Mucosa of rectum (tissue), 2 donors: ENCODE data around the gene EZR.

Experiments
- H3K27ac ChIP-seq, 2 donors: one replicate each; pipeline ENCODE4 v1.7.0; 2013; ENCODE audit warnings: inconsistent platforms in 2 of 2, low read depth in 2 of 2, low read length in 2 of 2
- H3K27me3 ChIP-seq, 2 donors: one replicate each; pipeline ENCODE4 v1.7.0; 2013; ENCODE audit warnings: low read length in 2 of 2; ENCODE audit not compliant: control insufficient read depth in 2 of 2, insufficient read depth in 2 of 2
- H3K36me3 ChIP-seq, 2 donors: one replicate each; pipeline ENCODE4 v1.7.0; 2013; ENCODE audit warnings: low read length in 2 of 2; ENCODE audit not compliant: control insufficient read depth in 2 of 2, insufficient read depth in 2 of 2
- H3K4me1 ChIP-seq, 2 donors: one replicate each; pipeline ENCODE4 v1.7.0; 2013; ENCODE audit warnings: low read length in 2 of 2, mild to moderate bottlenecking in 1 of 2; ENCODE audit not compliant: control insufficient read depth in 2 of 2, insufficient read depth in 2 of 2
- H3K4me3 ChIP-seq, 2 donors: one replicate each; pipeline ENCODE4 v1.7.0; 2013; ENCODE audit warnings: low read length in 2 of 2
- H3K9ac ChIP-seq, 2 donors: one replicate each; pipeline ENCODE4 v1.7.0; 2013; ENCODE audit warnings: low read length in 2 of 2, low read depth in 1 of 2, mild to moderate bottlenecking in 1 of 2
- H3K9me3 ChIP-seq, 2 donors: one replicate each; pipeline ENCODE4 v1.7.0; 2013; ENCODE audit warnings: low read length in 2 of 2; ENCODE audit not compliant: control insufficient read depth in 2 of 2
- donor health status: healthy.
- donor health status: Normal muscosa, but diverticular disease.

Gene EZR

GRCh38 chr6:158762787-158763433 is 56.3 kb downstream of the EZR start:
- Histone ChIP-seq H3K9ac (no peak overlapping the region), H3K27me3 (no peaks in the 10 kb centered on the region), H3K4me1 (peaks cover 0 to 2% of the 10 kb centered on the region in 2 donors), H3K9me3 (no peaks in the 10 kb centered on the region), H3K4me3 (no peak overlapping the region), H3K36me3 (peaks cover 32 to 37% of the 10 kb centered on the region in 2 donors), H3K27ac (no peak overlapping the region)

- Histone ChIP-seq H3K9me3 (no peaks in the 10 kb centered on the region), H3K27ac (no peak overlapping the region), H3K27me3 (no peaks in the 10 kb centered on the region), H3K9ac (no peak overlapping the region), H3K36me3 (peaks cover 20 to 25% of the 10 kb centered on the region in 2 donors), H3K4me3 (no peak overlapping the region), H3K4me1 (peaks cover 0 to 2% of the 10 kb centered on the region in 2 donors)
Measured at GRCh38 chr6:158761746-158762145, 57.4 kb downstream of the EZR start.

- H3K27ac ChIP-seq, result no peak overlapping the region
Measured at GRCh38 chr6:158760618-158761250, 58.4 kb downstream of the EZR start.

GRCh38 chr6:158759966-158760617 is 59.1 kb downstream of the EZR start:
- Histone ChIP-seq H3K9ac (no peak overlapping the region), H3K27me3 (no peaks in the 10 kb centered on the region), H3K4me1 (peaks cover 0 to 2% of the 10 kb centered on the region in 2 donors), H3K27ac (no peak overlapping the region), H3K9me3 (no peaks in the 10 kb centered on the region), H3K36me3 (peaks cover 6 to 11% of the 10 kb centered on the region in 2 donors), H3K4me3 (no peak overlapping the region)

More at GRCh38 chr6:158760618-158761250, 58.4 kb downstream of the EZR start:
- peaks cover 0 to 2% of the 10 kb centered on the region in 2 donors for H3K4me1 ChIP-seq
- no peak overlapping the region for H3K4me3 ChIP-seq
- H3K36me3 ChIP-seq, result peaks cover 10 to 16% of the 10 kb centered on the region in 2 donors
- H3K9me3 ChIP-seq, result no peaks in the 10 kb centered on the region
- no peak overlapping the region for H3K9ac ChIP-seq
- H3K27me3 ChIP-seq, result no peaks in the 10 kb centered on the region

GRCh38 chr6:158758941-158759479 is 60.2 kb downstream of the EZR start:
- no peak overlapping the region for H3K4me3 ChIP-seq
- peaks cover 2 to 6% of the 10 kb centered on the region in 2 donors for H3K36me3 ChIP-seq
- no peak overlapping the region for H3K27ac ChIP-seq
- H3K27me3 ChIP-seq, result no peaks in the 10 kb centered on the region
- H3K9ac ChIP-seq, result no peak overlapping the region
- no peaks in the 10 kb centered on the region for H3K9me3 ChIP-seq
- H3K4me1 ChIP-seq, result peaks cover 0 to 2% of the 10 kb centered on the region in 2 donors

- Histone ChIP-seq H3K27ac (no peak overlapping the region), H3K36me3 (peaks cover 0 to 6% of the 10 kb centered on the region in 2 donors), H3K27me3 (no peaks in the 10 kb centered on the region), H3K4me1 (peaks cover 0 to 2% of the 10 kb centered on the region in 2 donors), H3K9me3 (no peaks in the 10 kb centered on the region), H3K9ac (no peak overlapping the region), H3K4me3 (no peak overlapping the region)
Measured at GRCh38 chr6:158758451-158758860, 60.7 kb downstream of the EZR start.

GRCh38 chr6:158757753-158758090 is 61.4 kb downstream of the EZR start:
- no peaks in the 10 kb centered on the region for H3K27me3 ChIP-seq
- H3K27ac ChIP-seq, result no peak overlapping the region
- H3K4me1 ChIP-seq, result peaks cover under 1 to 2% of the 10 kb centered on the region in 2 donors
- no peak overlapping the region for H3K4me3 ChIP-seq
- no peaks in the 10 kb centered on the region for H3K9me3 ChIP-seq
- H3K9ac ChIP-seq, result no peak overlapping the region
- peaks cover 0 to 6% of the 10 kb centered on the region in 2 donors for H3K36me3 ChIP-seq

- Histone ChIP-seq H3K9ac (no peak overlapping the region), H3K4me1 (peaks cover 5 to 7% of the 10 kb centered on the region in 2 donors), H3K36me3 (peaks cover 0 to 4% of the 10 kb centered on the region in 2 donors), H3K9me3 (no peaks in the 10 kb centered on the region), H3K27ac (no peak overlapping the region), H3K27me3 (no peaks in the 10 kb centered on the region), H3K4me3 (no peak overlapping the region)
Measured at GRCh38 chr6:158756977-158757752, 62.0 kb downstream of the EZR start.

GRCh38 chr6:158756126-158756525 is 63.0 kb downstream of the EZR start:
- Histone ChIP-seq H3K27ac (no peak overlapping the region), H3K9me3 (no peaks in the 10 kb centered on the region), H3K4me3 (no peak overlapping the region), H3K36me3 (no peaks in the 10 kb centered on the region), H3K27me3 (no peaks in the 10 kb centered on the region), H3K4me1 (peaks cover 5 to 13% of the 10 kb centered on the region in 2 donors), H3K9ac (no peak overlapping the region)
